ENCODE measurements around the gene LIPE.
A peak's percentile ranks its signal among the peaks of the same experiment; 100 is the strongest.

Gene LIPE

GRCh38 chr19:42426643-42427042, 545 bp downstream of the LIPE start:
- Mint-ChIP-seq H3K4me1 (ENCODE audit: low read depth) (peaks cover 26% of the 10 kb centered on the region), H3K9me3 (no peaks in the 10 kb centered on the region), H3K36me3 (ENCODE audit: low read depth) (no peaks in the 10 kb centered on the region), H3K27ac (no peak overlapping the region), H3K27me3 (no peaks in the 10 kb centered on the region), H3K4me3 (no peak overlapping the region)

- no peaks in the 10 kb centered on the region for H3K9me3 Mint-ChIP-seq
- peaks cover 45% of the 10 kb centered on the region for H3K4me1 Mint-ChIP-seq (ENCODE audit: low read depth)
- H3K27me3 Mint-ChIP-seq = no peaks in the 10 kb centered on the region
- H3K27ac Mint-ChIP-seq = no peak overlapping the region
- no peaks in the 10 kb centered on the region for H3K36me3 Mint-ChIP-seq (ENCODE audit: low read depth)
- H3K4me3 Mint-ChIP-seq = no peak overlapping the region
These were observed 2.5 kb downstream of the LIPE start for GRCh38 chr19:42424712-42425131.

DNA sequence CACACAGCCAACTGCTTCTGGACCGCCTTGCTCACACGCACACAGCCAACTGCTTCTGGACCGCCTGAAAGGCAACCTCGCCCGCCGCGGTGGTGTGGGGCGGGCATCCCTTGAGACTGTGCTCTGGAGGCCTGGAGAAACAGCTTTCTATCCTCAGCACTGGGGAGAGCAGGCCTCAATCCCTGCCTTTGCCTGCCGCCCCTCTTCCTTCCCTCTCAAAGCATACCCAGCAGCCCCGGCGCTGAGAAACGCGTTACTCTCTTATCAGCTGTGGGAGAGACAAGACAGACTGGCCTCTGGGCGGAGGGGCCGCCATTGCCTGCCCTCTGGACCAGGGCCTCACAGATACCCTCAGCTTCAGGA, 2.9 kb downstream of the LIPE start:
- peak overlapping the region; percentile 93 for H3K4me3 Mint-ChIP-seq
- peaks cover 45% of the 10 kb centered on the region for H3K4me1 Mint-ChIP-seq (ENCODE audit: low read depth)
- no peak overlapping the region for H3K27ac Mint-ChIP-seq
- no peaks in the 10 kb centered on the region for H3K9me3 Mint-ChIP-seq
- H3K27me3 Mint-ChIP-seq = no peaks in the 10 kb centered on the region
- no peaks in the 10 kb centered on the region for H3K36me3 Mint-ChIP-seq (ENCODE audit: low read depth)

DNA sequence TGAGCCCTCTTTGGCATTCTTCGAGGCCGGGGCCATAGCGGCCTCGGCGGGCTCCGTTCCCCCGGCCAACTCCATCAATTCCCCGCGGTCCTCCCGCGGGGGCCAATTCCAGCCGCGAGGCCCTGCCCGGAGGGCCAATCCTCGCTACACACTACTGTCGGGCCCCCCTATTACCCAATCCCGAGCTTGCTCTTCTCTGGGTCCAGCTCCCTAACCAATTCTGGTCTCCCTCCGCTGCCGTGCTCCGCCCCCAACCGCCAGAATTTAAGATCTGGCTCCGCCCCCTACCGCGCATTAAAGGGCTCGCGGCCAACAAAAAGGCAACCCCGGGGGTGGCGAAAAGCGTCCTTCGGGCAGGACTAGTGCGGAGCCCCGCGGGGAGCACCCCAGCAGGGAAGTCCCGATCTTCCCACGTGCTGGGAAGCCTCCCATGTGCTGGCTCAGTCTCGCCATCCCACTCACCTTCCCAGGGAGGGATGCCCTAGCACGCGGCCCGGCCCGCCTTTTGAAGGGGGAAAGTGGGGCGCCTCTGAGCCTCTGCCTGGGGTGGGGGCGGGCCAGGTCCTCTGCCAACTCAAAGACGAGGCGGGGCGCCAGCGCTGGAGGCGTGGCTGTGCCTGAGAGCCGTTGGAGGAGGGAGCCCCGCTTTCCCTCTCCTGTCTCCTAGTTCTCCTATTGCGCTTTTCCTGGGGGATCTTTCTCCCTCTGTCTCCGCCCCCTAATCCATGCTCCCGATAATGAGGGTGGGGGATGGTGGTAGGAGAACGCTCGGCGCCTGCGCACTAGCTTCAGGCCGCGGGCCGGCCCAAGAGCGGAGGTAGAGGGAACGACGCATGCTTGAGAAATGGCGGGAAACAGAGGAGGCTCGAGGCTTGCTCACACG, 3.5 kb downstream of the LIPE start:
- no peaks in the 10 kb centered on the region for H3K9me3 Mint-ChIP-seq
- H3K27me3 Mint-ChIP-seq = no peaks in the 10 kb centered on the region
- H3K36me3 Mint-ChIP-seq (ENCODE audit: low read depth) = no peaks in the 10 kb centered on the region
- peaks cover 45% of the 10 kb centered on the region for H3K4me1 Mint-ChIP-seq (ENCODE audit: low read depth)
- peak overlapping the region; percentile 93 for H3K4me3 Mint-ChIP-seq
- peak overlapping the region; percentile 90 for H3K27ac Mint-ChIP-seq

DNA sequence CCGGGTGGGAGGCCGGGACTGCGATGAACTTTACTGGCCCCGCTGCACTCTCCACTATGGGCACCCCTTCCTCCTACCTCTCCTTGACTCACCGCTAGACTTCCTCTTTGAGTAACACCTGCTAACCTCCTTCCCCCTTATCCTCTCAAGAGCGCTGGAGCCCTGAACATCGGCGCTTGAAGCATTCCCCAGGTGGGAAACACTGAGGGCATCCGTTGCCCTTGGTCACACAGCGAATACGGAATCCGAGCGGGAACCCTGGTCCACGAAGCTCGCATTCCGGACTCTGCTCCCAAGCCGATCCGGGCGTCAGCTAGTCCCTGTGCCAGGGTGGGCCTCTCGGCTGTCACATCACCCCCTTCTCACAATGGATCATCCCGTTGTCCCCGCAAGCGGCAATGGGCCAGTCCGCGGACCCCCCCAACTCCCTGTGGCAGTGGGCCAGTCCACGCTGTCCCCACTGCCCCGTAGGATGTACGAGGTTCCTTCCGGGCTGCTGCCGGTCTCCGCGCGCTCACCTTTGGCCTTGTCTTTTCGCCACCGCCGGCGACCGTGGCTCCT, 4.2 kb downstream of the LIPE start:
- peak overlapping the region; percentile 90 for H3K27ac Mint-ChIP-seq
- no peaks in the 10 kb centered on the region for H3K27me3 Mint-ChIP-seq
- H3K4me1 Mint-ChIP-seq (ENCODE audit: low read depth) = peaks cover 45% of the 10 kb centered on the region
- no peaks in the 10 kb centered on the region for H3K9me3 Mint-ChIP-seq
- no peaks in the 10 kb centered on the region for H3K36me3 Mint-ChIP-seq (ENCODE audit: low read depth)
- H3K4me3 Mint-ChIP-seq = peak overlapping the region; percentile 93

GRCh38 chr19:42422092-42422900, 4.9 kb downstream of the LIPE start:
- no peaks in the 10 kb centered on the region for H3K27me3 Mint-ChIP-seq
- peaks cover 45% of the 10 kb centered on the region for H3K4me1 Mint-ChIP-seq (ENCODE audit: low read depth)

GRCh38 chr19:42421591-42422031, 5.6 kb downstream of the LIPE start:
- H3K36me3 Mint-ChIP-seq (ENCODE audit: low read depth) = no peaks in the 10 kb centered on the region
- no peaks in the 10 kb centered on the region for H3K27me3 Mint-ChIP-seq
- H3K4me1 Mint-ChIP-seq (ENCODE audit: low read depth) = peaks cover 45% of the 10 kb centered on the region
- peak overlapping the region; percentile 93 for H3K4me3 Mint-ChIP-seq
- no peak overlapping the region for H3K27ac Mint-ChIP-seq
- H3K9me3 Mint-ChIP-seq = no peaks in the 10 kb centered on the region

More at GRCh38 chr19:42422092-42422900, 4.9 kb downstream of the LIPE start:
- Mint-ChIP-seq H3K9me3 (no peaks in the 10 kb centered on the region), H3K36me3 (ENCODE audit: low read depth) (no peaks in the 10 kb centered on the region), H3K4me3 (peak overlapping the region; percentile 93), H3K27ac (peak overlapping the region; percentile 90)

DNA sequence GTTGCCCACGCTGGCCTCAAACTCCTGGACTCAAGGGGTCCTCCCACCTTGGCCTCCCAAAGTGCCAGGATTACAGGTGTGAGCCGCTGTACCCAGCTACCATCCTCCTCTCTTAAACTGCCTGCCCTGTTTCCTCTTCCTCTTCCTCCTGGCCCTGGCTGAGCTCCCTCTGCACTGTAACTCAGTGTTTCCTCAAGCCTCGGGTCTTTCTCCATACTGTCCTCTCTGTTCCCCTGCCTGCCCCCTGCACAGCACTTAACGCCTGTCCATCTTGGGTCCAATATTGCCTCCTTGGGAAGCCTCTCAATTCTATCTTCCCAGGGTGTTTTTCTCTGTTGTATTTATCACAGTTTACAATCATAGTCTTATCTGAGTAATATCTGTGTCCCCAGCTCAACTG, 6.1 kb downstream of the LIPE start:
- Mint-ChIP-seq H3K9me3 (no peaks in the 10 kb centered on the region), H3K27me3 (no peaks in the 10 kb centered on the region), H3K4me3 (no peak overlapping the region), H3K4me1 (ENCODE audit: low read depth) (peaks cover 45% of the 10 kb centered on the region), H3K27ac (no peak overlapping the region), H3K36me3 (ENCODE audit: low read depth) (no peaks in the 10 kb centered on the region)

- H3K9me3 Mint-ChIP-seq = no peaks in the 10 kb centered on the region
- H3K27ac Mint-ChIP-seq = no peak overlapping the region
- no peaks in the 10 kb centered on the region for H3K36me3 Mint-ChIP-seq (ENCODE audit: low read depth)
- no peak overlapping the region for H3K4me3 Mint-ChIP-seq
- no peaks in the 10 kb centered on the region for H3K27me3 Mint-ChIP-seq
- H3K4me1 Mint-ChIP-seq (ENCODE audit: low read depth) = peaks cover 45% of the 10 kb centered on the region
These were observed 7.1 kb downstream of the LIPE start for GRCh38 chr19:42420055-42420544.

DNA sequence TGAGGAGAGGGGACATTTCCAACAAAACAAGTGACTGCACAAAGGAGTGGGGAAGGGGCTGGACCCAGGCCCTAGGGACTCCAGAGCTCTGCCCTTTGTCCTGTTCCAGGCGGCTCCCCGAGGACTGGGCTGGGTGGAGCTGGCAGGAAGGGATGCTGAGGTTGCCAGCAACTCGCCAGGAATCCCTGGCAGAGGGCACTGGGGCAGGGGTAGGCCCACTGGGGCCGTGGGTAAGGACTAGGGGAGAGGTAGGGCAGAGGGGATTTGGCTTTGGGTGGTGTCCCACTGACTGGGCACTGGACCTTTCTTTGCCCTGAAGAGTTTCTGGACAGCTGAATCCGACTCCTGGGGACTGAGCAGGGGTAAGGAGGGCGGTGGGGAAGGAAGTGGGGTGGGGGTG, 7.9 kb downstream of the LIPE start:
- H3K4me1 Mint-ChIP-seq (ENCODE audit: low read depth) = peaks cover 45% of the 10 kb centered on the region
- no peak overlapping the region for H3K4me3 Mint-ChIP-seq
- no peak overlapping the region for H3K27ac Mint-ChIP-seq
- H3K36me3 Mint-ChIP-seq (ENCODE audit: low read depth) = peaks cover 4% of the 10 kb centered on the region
- no peaks in the 10 kb centered on the region for H3K27me3 Mint-ChIP-seq
- H3K9me3 Mint-ChIP-seq = no peaks in the 10 kb centered on the region

- peaks cover 8% of the 10 kb centered on the region for H3K36me3 Mint-ChIP-seq (ENCODE audit: low read depth)
- no peak overlapping the region for H3K27ac Mint-ChIP-seq
- H3K4me3 Mint-ChIP-seq = no peak overlapping the region
- H3K9me3 Mint-ChIP-seq = no peaks in the 10 kb centered on the region
- H3K27me3 Mint-ChIP-seq = no peaks in the 10 kb centered on the region
- no peaks in the 10 kb centered on the region for H3K4me1 Mint-ChIP-seq (ENCODE audit: low read depth)
These were observed 14.5 kb downstream of the LIPE start for GRCh38 chr19:42412661-42413076.

DNA sequence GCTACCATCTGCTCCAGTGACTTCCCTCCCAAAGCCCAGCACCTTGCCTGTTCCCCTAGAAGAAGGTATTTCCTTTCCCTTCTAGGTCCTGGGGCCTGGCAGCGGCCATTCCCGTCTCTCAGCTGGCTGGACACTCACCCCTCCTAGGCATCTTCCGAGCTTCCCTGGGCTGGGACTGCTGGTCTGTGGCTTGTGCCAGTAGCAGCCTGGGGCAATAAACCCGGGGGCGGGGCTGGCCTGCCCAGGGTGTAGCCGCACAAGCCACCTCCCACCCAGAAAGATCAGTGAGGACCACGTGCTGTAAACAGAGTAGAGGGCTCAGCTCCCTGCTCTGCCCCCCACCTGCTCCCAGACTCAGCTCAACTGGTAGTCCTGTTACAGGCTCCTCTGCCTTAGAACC, 15.0 kb downstream of the LIPE start:
- Mint-ChIP-seq H3K27ac (no peak overlapping the region), H3K27me3 (no peaks in the 10 kb centered on the region), H3K4me1 (ENCODE audit: low read depth) (no peaks in the 10 kb centered on the region), H3K4me3 (no peak overlapping the region), H3K36me3 (ENCODE audit: low read depth) (peaks cover 8% of the 10 kb centered on the region), H3K9me3 (no peaks in the 10 kb centered on the region)

GRCh38 chr19:42411581-42412178, 15.5 kb downstream of the LIPE start:
- Mint-ChIP-seq H3K4me1 (ENCODE audit: low read depth) (no peaks in the 10 kb centered on the region), H3K4me3 (no peak overlapping the region), H3K9me3 (no peaks in the 10 kb centered on the region), H3K27me3 (no peaks in the 10 kb centered on the region), H3K27ac (no peak overlapping the region), H3K36me3 (ENCODE audit: low read depth) (peaks cover 8% of the 10 kb centered on the region)

DNA sequence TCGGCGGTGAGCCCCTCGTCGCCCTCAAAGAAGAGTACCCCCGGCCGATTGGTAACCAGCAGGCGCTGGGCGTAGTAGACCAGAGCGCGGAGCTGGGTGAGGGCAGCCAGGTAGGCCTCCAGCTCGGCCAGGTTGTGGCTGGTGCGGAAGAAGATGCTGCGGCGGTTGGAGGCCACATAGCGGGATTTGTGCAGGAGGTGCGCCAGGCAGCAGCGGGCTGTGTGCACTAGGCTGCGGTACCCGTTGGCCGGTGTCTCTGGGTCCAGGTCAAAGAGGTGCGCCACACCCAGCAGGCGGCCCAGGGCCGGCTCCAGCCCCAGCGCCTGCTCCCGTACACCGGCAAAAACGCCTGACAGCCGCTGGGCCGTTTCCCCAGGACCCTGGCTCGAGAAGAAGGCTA, 16.8 kb downstream of the LIPE start:
- Mint-ChIP-seq H3K27ac (no peak overlapping the region), H3K4me1 (ENCODE audit: low read depth) (no peaks in the 10 kb centered on the region), H3K9me3 (no peaks in the 10 kb centered on the region), H3K4me3 (no peak overlapping the region), H3K27me3 (no peaks in the 10 kb centered on the region), H3K36me3 (ENCODE audit: low read depth) (peaks cover 8% of the 10 kb centered on the region)

Data from stimulated activated naive CD8-positive, alpha-beta T cell treated with anti-CD3 and anti-CD28 coated beads, Interleukin-15, Interleukin-2, amounts not matched to agents 100 ng/mL and 50 ng/mL, for 24 hours (primary cell).